OCI-LY3 (cell line): ENCODE results near the gene H2AZ1.

Source experiments
- H2AFZ ChIP-seq: fragments of 200-600, 300-600 bp; shearing (Covaris generic); 2 replicates; pipeline ENCODE4 v1.6.0; 2014; ENCODE audit warnings: antibody characterized with exemption, low read depth, low read length
- H3K27ac ChIP-seq: fragments of 200-600, 300-600 bp; sonication (generic); 2 replicates; pipeline ENCODE4 v1.5.1; 2014; ENCODE audit warnings: mild to moderate bottlenecking, low read length, moderate library complexity, mixed read lengths
- H3K27me3 ChIP-seq: fragments of 200-600, 300-600 bp; sonication (generic); 2 replicates; pipeline ENCODE4 v1.6.1; 2014; ENCODE audit warnings: low read depth, low read length, mixed read lengths
- H3K36me3 ChIP-seq: fragments of 200-600, 300-600 bp; sonication (generic); replicated peaks from 2 replicates; pipeline ENCODE3; 2014; ENCODE audit warnings: low read depth, low read length, mixed read lengths
- H3K4me1 ChIP-seq: fragments of 300-600, 200-600 bp; sonication (generic); 2 replicates; pipeline ENCODE4 v1.6.1; 2014; ENCODE audit warnings: low read length, mixed read lengths
- H3K4me2 ChIP-seq: fragments of 200-600, 300-600 bp; sonication (generic); 2 replicates; pipeline ENCODE4 v1.6.1; 2014; ENCODE audit warnings: low read length, mixed read lengths
- H3K4me3 ChIP-seq: fragments of 300-600, 200-600 bp; sonication (generic); 2 replicates; pipeline ENCODE4 v1.5.1; 2014; ENCODE audit warnings: antibody characterized with exemption, mild to moderate bottlenecking, low read length, moderate library complexity
- H3K79me2 ChIP-seq: fragments of 300-600, 200-600 bp; shearing (Covaris generic); 2 replicates; pipeline ENCODE4 v1.6.1; 2014; ENCODE audit warnings: mild to moderate bottlenecking, low read length, mixed read lengths
- H3K9ac ChIP-seq: fragments of 300-600, 200-600 bp; shearing (Covaris generic); 2 replicates; pipeline ENCODE4 v1.6.0; 2014; ENCODE audit warnings: mild to moderate bottlenecking, low read length, moderate library complexity
- H3K9me3 ChIP-seq: fragments of 200-600, 300-600 bp; shearing (Covaris generic); 2 replicates; pipeline ENCODE4 v1.6.1; 2014; ENCODE audit warnings: low read length, mixed read lengths; ENCODE audit not compliant: insufficient read depth
- H4K20me1 ChIP-seq: fragments of 200-600, 300-600 bp; sonication (generic); 2 replicates; pipeline ENCODE4 v1.6.1; 2016; ENCODE audit warnings: low read length, mixed read lengths; ENCODE audit not compliant: insufficient read depth
- EZH2phosphoT487 ChIP-seq: fragments of 200-600 bp; shearing (Covaris generic); IDR thresholded peaks from 2 replicates; pipeline ENCODE4 v1.6.1; 2018; ENCODE audit warnings: antibody characterized with exemption, mixed run types, low read depth
- TF ChIP-seq, protein P1 (sequence below): fragments of 200-600, 300-600 bp; sonication (generic); IDR thresholded peaks from 2 replicates; pipeline ENCODE4 v1.5.1; 2014; ENCODE audit warnings: antibody characterized with exemption, low read length, low read depth

H2AZ1 gene

DNA sequence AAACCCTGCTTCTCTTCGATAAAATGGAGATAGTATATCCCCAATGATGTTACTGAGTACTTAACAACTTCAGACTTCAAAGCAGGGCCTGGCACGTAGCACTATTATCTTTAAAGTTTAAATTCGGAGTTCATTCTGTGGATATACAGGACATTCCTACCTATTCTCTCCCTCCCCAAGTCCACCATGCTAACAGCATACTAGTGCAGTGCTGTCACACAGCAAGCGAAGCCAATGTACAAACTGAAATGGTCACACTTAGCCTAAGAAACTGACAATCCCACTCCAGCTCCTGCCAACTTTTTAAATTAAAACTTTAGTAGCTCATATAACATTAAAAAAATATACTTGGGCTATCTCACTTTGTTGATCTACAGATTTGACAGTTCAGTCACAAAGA lies 2.5 kb downstream of the H2AZ1 start:
- peak overlapping the region; percentile 82 for H3K27ac ChIP-seq
- H3K79me2 ChIP-seq = peaks cover 74% of the 10 kb centered on the region
- peak overlapping the region; percentile 89 for H3K4me2 ChIP-seq
- peaks cover 38% of the 10 kb centered on the region for H3K4me1 ChIP-seq
- peaks cover 35% of the 10 kb centered on the region for H3K36me3 ChIP-seq
- no peak overlapping the region for H2AFZ ChIP-seq
- peak overlapping the region; percentile 93 for H3K4me3 ChIP-seq
- peak overlapping the region; percentile 93 for H3K9ac ChIP-seq
- no peaks in the 10 kb centered on the region for H3K9me3 ChIP-seq
- TF ChIP-seq, protein P1, sequence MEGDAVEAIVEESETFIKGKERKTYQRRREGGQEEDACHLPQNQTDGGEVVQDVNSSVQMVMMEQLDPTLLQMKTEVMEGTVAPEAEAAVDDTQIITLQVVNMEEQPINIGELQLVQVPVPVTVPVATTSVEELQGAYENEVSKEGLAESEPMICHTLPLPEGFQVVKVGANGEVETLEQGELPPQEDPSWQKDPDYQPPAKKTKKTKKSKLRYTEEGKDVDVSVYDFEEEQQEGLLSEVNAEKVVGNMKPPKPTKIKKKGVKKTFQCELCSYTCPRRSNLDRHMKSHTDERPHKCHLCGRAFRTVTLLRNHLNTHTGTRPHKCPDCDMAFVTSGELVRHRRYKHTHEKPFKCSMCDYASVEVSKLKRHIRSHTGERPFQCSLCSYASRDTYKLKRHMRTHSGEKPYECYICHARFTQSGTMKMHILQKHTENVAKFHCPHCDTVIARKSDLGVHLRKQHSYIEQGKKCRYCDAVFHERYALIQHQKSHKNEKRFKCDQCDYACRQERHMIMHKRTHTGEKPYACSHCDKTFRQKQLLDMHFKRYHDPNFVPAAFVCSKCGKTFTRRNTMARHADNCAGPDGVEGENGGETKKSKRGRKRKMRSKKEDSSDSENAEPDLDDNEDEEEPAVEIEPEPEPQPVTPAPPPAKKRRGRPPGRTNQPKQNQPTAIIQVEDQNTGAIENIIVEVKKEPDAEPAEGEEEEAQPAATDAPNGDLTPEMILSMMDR = no peak
- no peak for TF ChIP-seq EZH2phosphoT487
- no peaks in the 10 kb centered on the region for H3K27me3 ChIP-seq
- H4K20me1 ChIP-seq = peaks cover 17% of the 10 kb centered on the region

DNA sequence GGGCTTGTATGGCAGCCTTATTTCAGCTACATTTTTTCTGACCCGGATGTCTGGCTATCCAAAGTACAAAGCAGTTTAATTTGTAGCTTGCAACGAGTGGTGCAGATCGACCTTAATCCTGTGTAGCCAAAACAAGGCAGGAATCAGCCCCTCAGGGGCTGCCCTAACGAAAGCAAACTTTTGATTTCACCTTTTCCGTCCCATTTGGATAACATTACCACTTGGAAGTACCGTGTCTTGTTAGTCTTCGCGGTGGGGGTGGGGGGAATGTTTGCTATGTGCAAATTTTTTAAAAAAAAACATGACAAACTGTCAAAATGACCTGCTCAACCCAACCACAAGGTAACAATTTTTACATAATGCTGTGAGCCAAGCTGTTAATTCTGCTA lies 2.9 kb downstream of the H2AZ1 start:
- Histone ChIP-seq H3K9me3 (no peaks in the 10 kb centered on the region), H3K36me3 (peaks cover 35% of the 10 kb centered on the region), H3K4me3 (peak overlapping the region; percentile 93), H3K79me2 (peaks cover 78% of the 10 kb centered on the region), H3K27ac (peak overlapping the region; percentile 82), H3K27me3 (no peaks in the 10 kb centered on the region), H4K20me1 (peaks cover 17% of the 10 kb centered on the region), H2AFZ (no peak overlapping the region), H3K4me2 (peak overlapping the region; percentile 89), H3K4me1 (peaks cover 38% of the 10 kb centered on the region), H3K9ac (peak overlapping the region; percentile 93)
- TF ChIP-seq, protein P1 = no peak
- no peak for TF ChIP-seq EZH2phosphoT487

DNA sequence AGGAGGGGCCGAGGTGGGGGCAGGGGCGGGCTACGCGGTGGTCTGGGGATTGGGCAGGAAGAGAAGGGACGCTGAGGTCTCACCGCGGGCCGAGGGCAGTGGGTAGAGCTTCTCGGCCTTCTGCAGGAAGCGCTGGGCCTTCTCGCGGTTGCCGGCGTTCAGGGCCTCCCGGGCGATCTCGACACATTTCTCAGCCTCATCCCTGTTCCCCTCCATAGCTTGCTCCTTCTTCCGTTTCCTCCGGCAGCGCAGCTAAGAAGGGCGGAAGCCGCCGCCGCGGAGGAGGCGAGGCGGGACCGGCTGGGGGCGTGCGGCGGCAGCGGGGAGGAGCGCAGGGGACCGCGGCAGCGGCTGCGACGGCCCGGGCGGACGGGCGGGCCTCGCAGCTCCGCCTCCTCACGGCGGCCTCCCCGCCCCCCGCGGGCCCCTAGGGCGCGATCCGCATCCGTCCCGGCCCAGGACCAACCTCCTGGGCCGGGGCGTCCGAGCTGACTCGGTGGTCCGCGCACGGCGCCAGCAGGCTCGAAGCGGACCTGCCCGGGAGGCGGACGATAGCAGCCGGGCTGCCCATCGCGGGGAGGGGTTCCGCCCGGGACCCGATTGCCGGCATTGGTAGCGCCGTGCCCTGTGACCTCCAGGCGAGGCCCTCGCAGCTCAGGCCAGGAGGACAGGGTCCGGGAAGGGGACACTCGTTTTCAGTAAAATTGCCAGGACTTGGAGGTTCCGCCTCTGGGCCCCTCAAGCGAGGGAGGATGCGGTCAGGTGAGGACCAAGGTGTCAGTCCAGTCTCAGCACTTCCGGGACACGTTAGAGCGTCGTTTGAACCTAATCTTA lies 3.5 kb downstream of the H2AZ1 start, which contains the start of gene DNAJB14:
Gene DNAJB14 (minus strand): TSS at position 263 of the 834 bp plus-strand sequence. CDS start 47 bp downstream, at position 216.
- H3K4me2 ChIP-seq = peak within 1 kb of the TSS; percentile 98

More for the DNA sequence above, 3.5 kb downstream of the H2AZ1 start, which contains the start of gene DNAJB14:
- Histone ChIP-seq H3K27ac (peak within 1 kb of the TSS; percentile 82), H4K20me1 (peaks cover 17% of the 10 kb centered on the region), H3K4me3 (peak within 1 kb of the TSS; percentile 93), H3K9ac (peak within 1 kb of the TSS; percentile 93), H3K27me3 (no peaks in the 10 kb centered on the region), H3K36me3 (peaks cover 35% of the 10 kb centered on the region), H3K9me3 (no peaks in the 10 kb centered on the region), H2AFZ (peak within 1 kb of the TSS; percentile 65), H3K79me2 (peaks cover 84% of the 10 kb centered on the region), H3K4me1 (peaks cover 38% of the 10 kb centered on the region)
- TF ChIP-seq, protein P1 = no peak
- TF ChIP-seq EZH2phosphoT487 = no peak
